HuH-7 (cell line): ENCODE data around the gene SPPL2C.

Experiments
- DNase-seq: peaks from one replicate; pipeline ENCODE4 v3.0.0; 2011; ENCODE audit warnings: low spot score

Gene SPPL2C

DNA sequence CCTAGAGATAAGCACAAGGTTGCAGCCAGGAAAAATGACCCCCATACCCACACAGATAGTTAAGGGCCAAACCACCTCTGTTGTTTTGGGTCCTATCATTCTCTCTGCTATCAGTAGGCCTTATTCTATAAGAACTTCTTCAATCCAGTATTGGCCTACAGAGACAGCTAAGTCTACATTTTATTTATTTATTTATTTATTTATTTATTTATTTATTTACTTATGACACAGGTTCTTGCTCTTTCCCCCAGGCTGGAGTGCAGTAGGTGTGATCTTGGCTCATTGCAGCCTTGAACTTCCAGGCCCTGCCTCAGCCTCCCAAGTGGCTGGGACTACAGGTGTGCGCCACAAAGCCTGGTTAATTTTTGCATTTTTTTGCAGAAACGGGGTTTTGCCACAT is 42.2 kb downstream of the SPPL2C start:
- no peak for DNase-seq

DNA sequence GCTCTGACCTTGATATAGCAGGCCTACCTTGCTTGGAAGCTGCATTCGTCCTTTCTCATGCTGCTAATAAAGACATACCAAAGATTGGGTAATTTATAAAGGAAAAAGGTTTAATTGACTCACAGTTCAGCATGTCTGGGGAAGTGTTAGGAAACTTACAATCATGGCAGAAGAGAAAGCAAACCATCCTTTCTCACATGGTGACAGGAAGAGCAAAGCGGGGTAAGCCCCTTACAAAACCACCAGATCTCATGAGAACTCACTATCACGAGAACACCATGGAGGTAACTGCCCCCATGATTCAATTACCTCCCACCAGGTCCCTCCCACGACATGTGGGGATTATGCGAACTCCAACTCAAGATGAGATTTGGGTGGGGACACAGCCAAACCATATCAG is 43.7 kb downstream of the SPPL2C start:
- DNase-seq: no peak

DNA sequence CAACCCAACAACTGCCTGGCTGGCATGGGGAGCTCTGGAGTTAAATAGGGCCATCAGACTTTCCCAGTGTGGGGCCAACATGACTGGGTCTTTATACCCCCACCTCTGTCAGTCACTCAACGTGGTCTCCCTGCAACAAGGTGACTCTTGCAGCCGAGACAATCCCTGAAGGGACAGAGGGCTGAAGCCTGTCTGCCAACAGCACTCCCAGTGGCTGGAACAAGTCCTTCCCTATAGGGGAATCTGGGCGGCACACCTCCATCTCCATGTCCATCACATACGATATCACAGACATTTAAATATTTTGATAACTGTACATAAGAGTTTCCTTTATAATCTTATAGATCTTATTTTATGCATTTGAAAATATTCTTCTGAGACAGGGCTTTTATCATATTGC is 44.9 kb downstream of the SPPL2C start:
- DNase-seq: peak; percentile 45

DNA sequence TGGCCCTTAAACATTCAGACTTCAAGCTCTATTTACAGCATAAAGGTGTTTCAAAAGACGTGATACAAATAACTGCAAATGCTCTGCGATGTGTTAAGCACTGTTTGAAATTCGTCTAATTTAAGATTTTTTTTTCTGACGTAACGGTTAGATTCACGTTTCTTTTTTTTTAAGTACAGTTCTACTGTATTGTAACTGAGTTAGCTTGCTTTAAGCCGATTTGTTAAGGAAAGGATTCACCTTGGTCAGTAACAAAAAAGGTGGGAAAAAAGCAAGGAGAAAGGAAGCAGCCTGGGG is 49.0 kb downstream of the SPPL2C start:
- DNase-seq: no peak

DNA sequence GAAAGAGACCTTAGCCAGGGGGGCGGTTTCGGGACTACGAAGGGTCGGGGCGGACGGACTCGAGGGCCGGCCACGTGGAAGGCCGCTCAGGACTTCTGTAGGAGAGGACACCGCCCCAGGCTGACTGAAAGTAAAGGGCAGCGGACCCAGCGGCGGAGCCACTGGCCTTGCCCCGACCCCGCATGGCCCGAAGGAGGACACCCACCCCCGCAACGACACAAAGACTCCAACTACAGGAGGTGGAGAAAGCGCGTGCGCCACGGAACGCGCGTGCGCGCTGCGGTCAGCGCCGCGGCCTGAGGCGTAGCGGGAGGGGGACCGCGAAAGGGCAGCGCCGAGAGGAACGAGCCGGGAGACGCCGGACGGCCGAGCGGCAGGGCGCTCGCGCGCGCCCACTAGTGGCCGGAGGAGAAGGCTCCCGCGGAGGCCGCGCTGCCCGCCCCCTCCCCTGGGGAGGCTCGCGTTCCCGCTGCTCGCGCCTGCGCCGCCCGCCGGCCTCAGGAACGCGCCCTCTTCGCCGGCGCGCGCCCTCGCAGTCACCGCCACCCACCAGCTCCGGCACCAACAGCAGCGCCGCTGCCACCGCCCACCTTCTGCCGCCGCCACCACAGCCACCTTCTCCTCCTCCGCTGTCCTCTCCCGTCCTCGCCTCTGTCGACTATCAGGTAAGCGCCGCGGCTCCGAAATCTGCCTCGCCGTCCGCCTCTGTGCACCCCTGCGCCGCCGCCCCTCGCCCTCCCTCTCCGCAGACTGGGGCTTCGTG is 49.5 kb downstream of the SPPL2C start, which contains the start of gene MAPT:
MAPT (plus strand) TSS at position 533 of the 763 bp plus-strand sequence. CDS start 67,784 bp downstream, outside the sequence.
- DNase-seq: peak; percentile 97

DNA sequence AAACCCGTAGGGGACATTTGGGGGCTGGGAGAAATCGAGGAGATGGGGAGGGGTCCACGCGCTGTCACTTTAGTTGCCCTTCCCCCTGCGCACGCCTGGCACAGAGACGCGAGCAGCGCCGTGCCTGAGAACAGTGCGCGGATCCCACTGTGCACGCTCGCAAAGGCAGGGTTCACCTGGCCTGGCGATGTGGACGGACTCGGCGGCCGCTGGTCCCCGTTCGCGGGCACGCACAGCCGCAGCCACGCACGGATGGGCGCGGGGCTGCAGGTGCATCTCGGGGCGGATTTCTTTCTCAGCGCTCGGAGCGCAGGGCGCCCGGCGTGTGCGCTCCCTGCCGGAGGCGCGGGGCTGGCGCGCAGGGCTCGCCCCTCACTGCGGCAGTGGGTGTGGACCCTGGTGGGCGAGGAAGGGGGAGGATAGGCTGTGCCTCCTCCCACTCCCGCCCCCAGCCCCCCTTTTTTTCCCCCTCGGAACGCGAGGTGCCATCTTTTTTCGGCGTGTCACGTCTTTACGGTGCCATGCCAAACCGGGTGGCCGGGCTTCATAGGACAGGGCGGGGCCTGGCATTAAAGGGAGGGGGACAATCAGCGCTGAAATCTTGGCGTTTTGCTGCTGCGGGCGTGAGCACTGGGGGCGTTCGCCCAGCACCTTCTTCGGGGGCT is 50.8 kb downstream of the SPPL2C start:
- DNase-seq: peak; percentile 46

DNA sequence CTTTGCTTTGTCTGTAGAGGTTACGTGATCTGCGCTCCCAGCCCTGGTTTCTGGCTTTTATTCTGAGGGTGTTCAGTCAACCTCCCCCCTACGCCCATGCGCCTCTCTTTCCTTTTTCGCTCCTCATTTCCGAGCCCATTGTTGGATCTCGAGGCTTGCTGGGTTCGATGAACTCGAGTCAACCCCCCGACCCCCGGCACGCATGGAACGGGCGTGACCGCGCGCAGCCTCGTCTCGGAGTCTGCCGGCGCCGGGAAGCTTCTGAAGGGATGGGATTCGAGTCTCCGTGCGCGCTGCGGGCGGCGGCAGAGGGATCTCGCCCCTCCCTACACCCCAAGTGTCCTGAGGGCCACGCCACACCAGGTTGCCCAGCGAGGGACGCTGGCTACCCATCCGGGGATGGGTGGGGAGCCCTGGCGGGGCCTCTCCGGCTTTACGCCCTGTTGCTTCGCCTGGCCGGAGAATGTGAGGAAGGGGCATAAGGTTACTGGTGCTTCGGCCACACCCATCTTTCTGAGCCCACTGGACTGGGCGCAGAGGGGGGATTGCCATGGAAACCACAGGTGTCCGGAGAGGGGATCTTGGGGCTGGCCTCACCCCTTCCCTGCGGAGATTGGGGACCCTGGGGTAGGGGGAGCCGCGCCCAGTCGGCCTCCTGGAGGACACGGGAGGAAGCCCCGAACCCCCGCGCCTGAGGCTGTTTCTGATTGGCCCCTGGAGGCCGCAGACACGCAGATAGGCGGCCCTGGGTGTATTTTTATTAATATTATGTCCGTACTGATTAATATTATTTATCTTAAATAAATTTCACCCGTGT is 51.5 kb downstream of the SPPL2C start:
- no peak for DNase-seq
